Sigmoid colon (tissue), 3 donors: Measurements from ENCODE around the gene FGF4.

ENCODE experiments used
- CTCF ChIP-seq, 4 experiments: fragments of 450-650 bp in 3 of 4; fragments of 200-600 bp in 1 of 4; IDR thresholded peaks; one replicate each; pipeline ENCODE4 v1.5.1; 2016 to 2019; ENCODE audit warnings: antibody characterized with exemption in 4 of 4, mild to moderate bottlenecking in 3 of 4, moderate library complexity in 2 of 4
- POLR2A ChIP-seq, 2 donors: fragments of 450-650 bp; IDR thresholded peaks; one replicate each; pipeline ENCODE4 v1.6.1; 2016; ENCODE audit warnings: antibody characterized with exemption in 2 of 2, mild to moderate bottlenecking in 2 of 2, moderate library complexity in 2 of 2

GRCh38 chr11:69796063-69796462 is 20.9 kb upstream of the FGF4 start:
- TF ChIP-seq POLR2A (IDR thresholded peaks at IDR 0.05) = no peak
- no peak for TF ChIP-seq CTCF (IDR thresholded peaks at IDR 0.05)
